SK-N-SH (cell line): ENCODE results near the gene ANO2. TPM values are rescaled to one million over a fixed set of nuclear protein-coding genes. Genes with fewer than 3 reads are reported as not detected.

Experiments
- CTCF ChIA-PET: fragments of 300-600, 350-600 bp; formaldehyde crosslinking; extraction: SDS; loops from one replicate; lab custom pipeline; 2021; lab: Yijun Ruan, JAX
- POLR2A ChIA-PET: fragments of 350-600 bp; sonication (Branson Sonifier 250); formaldehyde crosslinking; extraction: SDS; loops from one replicate; lab custom pipeline; 2020; ENCODE audit warnings: antibody characterized with exemption, inconsistent platforms; lab: Yijun Ruan, JAX
- DNase-seq: peaks from one replicate; pipeline ENCODE4 v3.0.0; 2012
- H2AFZ ChIP-seq: fragments of 200-600 bp; sonication (generic); 2 replicates; pipeline ENCODE4 v1.8.1; 2016; ENCODE audit warnings: antibody characterized with exemption, mild to moderate bottlenecking, low read depth
- H3F3A ChIP-seq: fragments of 200-600 bp; sonication (generic); replicated peaks from 2 replicates; pipeline ENCODE3; 2016; ENCODE audit warnings: antibody characterized with exemption, mild to moderate bottlenecking; ENCODE audit not compliant: insufficient read depth
- H3K27ac ChIP-seq, 2 experiments: fragments of 200-500 bp in 1 of 2; fragments of 200-600 bp in 1 of 2; sonication (Bioruptor generic) in 1 of 2; sonication (generic), shearing (Covaris generic) in 1 of 2; 2 replicates each; pipeline versions ENCODE4 v1.5.1 to v1.6.1; 2014 to 2016; ENCODE audit warnings: low read depth in 2 of 2, inconsistent platforms in 1 of 2, low read length in 1 of 2, mild to moderate bottlenecking in 1 of 2, mixed read lengths in 1 of 2
- H3K27me3 ChIP-seq: fragments of 200-600 bp; sonication (generic), shearing (Covaris generic); 2 replicates; pipeline ENCODE4 v1.6.1; 2016; ENCODE audit warnings: mixed run types; ENCODE audit not compliant: insufficient read depth
- H3K36me3 ChIP-seq, 2 experiments: fragments of 200-500 bp in 1 of 2; fragments of 200-600 bp in 1 of 2; sonication (Bioruptor generic) in 1 of 2; sonication (generic) in 1 of 2; replicated peaks in 1 of 2; 2 replicates each; pipeline versions ENCODE3 to v1.5.1; 2014 to 2016; ENCODE audit warnings: low read length in 1 of 2, mild to moderate bottlenecking in 1 of 2; ENCODE audit not compliant: insufficient read depth in 2 of 2, control insufficient read depth in 1 of 2
- H3K4me1 ChIP-seq, 2 experiments: fragments of 200-500 bp in 1 of 2; fragments of 200-600 bp in 1 of 2; sonication (Bioruptor generic) in 1 of 2; sonication (generic), shearing (Covaris generic) in 1 of 2; 2 replicates each; pipeline versions ENCODE4 v1.5.1 to v1.6.1; 2014 to 2016; ENCODE audit warnings: low read depth in 1 of 2, low read length in 1 of 2, mixed run types in 1 of 2; ENCODE audit not compliant: insufficient read depth in 2 of 2, control insufficient read depth in 1 of 2
- H3K4me2 ChIP-seq: fragments of 200-600 bp; sonication (generic), shearing (Covaris generic); 2 replicates; pipeline ENCODE4 v1.6.1; 2017; ENCODE audit warnings: mixed run types
- H3K4me3 ChIP-seq, 2 experiments: fragments of 200-500 bp in 1 of 2; fragments of 200-600 bp in 1 of 2; sonication (Bioruptor generic) in 1 of 2; sonication (generic), shearing (Covaris generic) in 1 of 2; 2 replicates each; pipeline versions ENCODE4 v1.5.1 to v1.8.1; 2014 to 2016; ENCODE audit warnings: low read depth in 2 of 2, inconsistent platforms in 1 of 2, low read length in 1 of 2, mild to moderate bottlenecking in 1 of 2, mixed read lengths in 1 of 2, moderate library complexity in 1 of 2
- H3K79me2 ChIP-seq: fragments of 200-600 bp; sonication (generic); 2 replicates; pipeline ENCODE4 v1.8.1; 2017; ENCODE audit warnings: mild to moderate bottlenecking; ENCODE audit not compliant: insufficient read depth
- H3K9ac ChIP-seq: fragments of 200-600 bp; sonication (generic); 2 replicates; pipeline ENCODE4 v1.6.1; 2017; ENCODE audit warnings: mixed run types
- H3K9me2 ChIP-seq: fragments of 200-600 bp; sonication (generic); 2 replicates; pipeline ENCODE4 v1.6.1; 2017; ENCODE audit warnings: mixed run types
- H3K9me3 ChIP-seq: fragments of 200-600 bp; sonication (generic); 2 replicates; pipeline ENCODE4 v1.6.1; 2017; ENCODE audit warnings: mixed run types, mild to moderate bottlenecking, moderate library complexity
- H4K20me1 ChIP-seq: fragments of 200-600 bp; sonication (generic); 2 replicates; pipeline ENCODE4 v1.6.1; 2017; ENCODE audit warnings: mild to moderate bottlenecking, mixed run types; ENCODE audit not compliant: insufficient read depth
- CHD2 ChIP-seq: fragments of 150-350 bp; IDR thresholded peaks from 2 replicates; pipeline ENCODE4 v1.6.1; 2018; ENCODE audit warnings: low read length; ENCODE audit not compliant: partially characterized antibody
- ELF1 ChIP-seq: IDR thresholded peaks from 2 replicates; pipeline ENCODE4 v1.4.0; 2012
- EP300 ChIP-seq, 2 experiments: IDR thresholded peaks; 2 replicates each; pipeline versions ENCODE4 v1.4.0 to v1.6.1; 2012; ENCODE audit warnings: borderline replicate concordance in 1 of 2, low read depth in 1 of 2, low read length in 1 of 2
- FOSL2 ChIP-seq: IDR thresholded peaks from 2 replicates; pipeline ENCODE4 v1.4.0; 2012; ENCODE audit warnings: low read depth, mild to moderate bottlenecking, moderate library complexity, borderline replicate concordance
- GABPA ChIP-seq: IDR thresholded peaks from 2 replicates; pipeline ENCODE4 v1.4.0; 2012; ENCODE audit warnings: low read depth, mild to moderate bottlenecking
- JUND ChIP-seq: IDR thresholded peaks from 2 replicates; pipeline ENCODE4 v1.4.0; 2012
- MXI1 ChIP-seq: IDR thresholded peaks from 2 replicates; pipeline ENCODE4 v1.6.1; 2012; ENCODE audit warnings: mild to moderate bottlenecking, low read depth, low read length, improper control_type of control experiment
- NRF1 ChIP-seq: IDR thresholded peaks from 2 replicates; pipeline ENCODE4 v1.6.1; 2012; ENCODE audit warnings: low read depth, mild to moderate bottlenecking, low read length
- RAD21 ChIP-seq: IDR thresholded peaks from 2 replicates; pipeline ENCODE4 v1.6.1; 2012; ENCODE audit warnings: mild to moderate bottlenecking, low read length
- TCF12 ChIP-seq: IDR thresholded peaks from 2 replicates; pipeline ENCODE4 v1.4.0; 2012
- TEAD4 ChIP-seq: IDR thresholded peaks from 2 replicates; pipeline ENCODE4 v1.4.0; 2012; ENCODE audit warnings: mild to moderate bottlenecking, borderline replicate concordance; ENCODE audit not compliant: insufficient read depth
- YY1 ChIP-seq: IDR thresholded peaks from 2 replicates; pipeline ENCODE4 v1.4.0; 2012; ENCODE audit warnings: low read depth, mild to moderate bottlenecking
- WGBS: methylation state at CpG from one replicate; pipeline ENCODE4 v1.1.6; 2017; ENCODE audit warnings: low lambda C conversion rate; 5-methylcytosine and 5-hydroxymethylcytosine counted together
- polyA plus RNA-seq, 3 experiments: library from polyadenylated mRNA; depleted of rRNA; stranded (reverse); fragments of >200 nt; gene quantifications; 2 replicates each; pipeline ENCODE4 v1.2.3, GENCODE V29; 2012
- small RNA-seq, 7 experiments: library from RNA; depleted of rRNA; stranded (forward); fragments of <200 nt; gene quantifications; one replicate each; pipeline ENCODE3, GENCODE V24; 2012
- TF ChIP-seq, protein P1 (sequence below): IDR thresholded peaks from 2 replicates; pipeline ENCODE4 v1.4.0; 2012; ENCODE audit warnings: low read depth, borderline replicate concordance
- TF ChIP-seq, protein P2 (sequence below): fragments of 150-350 bp; IDR thresholded peaks from 2 replicates; pipeline ENCODE4 v1.6.1; 2017; ENCODE audit warnings: antibody characterized with exemption, low read length, low read depth, borderline replicate concordance
- TF ChIP-seq, protein P3 (sequence below): IDR thresholded peaks from 2 replicates; pipeline ENCODE4 v1.4.0; 2012; ENCODE audit warnings: low read depth, borderline replicate concordance

Gene ANO2
- polyA plus RNA-seq, 1 of the 3 experiments (the other 2 are of a cell fraction) = not detected

GRCh38 chr12:5514016-5514415, 431.0 kb downstream of the ANO2 start:
- Histone ChIP-seq H3K27ac (no peak overlapping the region), H3K4me2 (no peak overlapping the region), H3K36me3 (no peaks in the 10 kb centered on the region), H3K9me2 (no peaks in the 10 kb centered on the region), H3K79me2 (no peaks in the 10 kb centered on the region), H3K9ac (no peak overlapping the region), H4K20me1 (no peaks in the 10 kb centered on the region), H3F3A (no peaks in the 10 kb centered on the region), H2AFZ (no peak overlapping the region), H3K27me3 (peaks cover 65% of the 10 kb centered on the region; the same call in 1 of the 2 replicates), H3K4me1 (no peaks in the 10 kb centered on the region), H3K4me3 (no peak overlapping the region), H3K9me3 (no peaks in the 10 kb centered on the region)
- TF ChIP-seq ELF1 = no peak
- no peak for TF ChIP-seq TCF12
- TF ChIP-seq RAD21 = no peak
- no peak for TF ChIP-seq TEAD4
- WGBS = 0% methylated on average over 5 of the region's 6 CpGs
- ChIA-PET CTCF (interaction anchor here (1.3 kb wide), 1 partner anchor 134 kb away, joined by 4 read pairs; no protein-coding TSS in a partner anchor), POLR2A (no interaction called here)
- DNase-seq = no peak

DNA sequence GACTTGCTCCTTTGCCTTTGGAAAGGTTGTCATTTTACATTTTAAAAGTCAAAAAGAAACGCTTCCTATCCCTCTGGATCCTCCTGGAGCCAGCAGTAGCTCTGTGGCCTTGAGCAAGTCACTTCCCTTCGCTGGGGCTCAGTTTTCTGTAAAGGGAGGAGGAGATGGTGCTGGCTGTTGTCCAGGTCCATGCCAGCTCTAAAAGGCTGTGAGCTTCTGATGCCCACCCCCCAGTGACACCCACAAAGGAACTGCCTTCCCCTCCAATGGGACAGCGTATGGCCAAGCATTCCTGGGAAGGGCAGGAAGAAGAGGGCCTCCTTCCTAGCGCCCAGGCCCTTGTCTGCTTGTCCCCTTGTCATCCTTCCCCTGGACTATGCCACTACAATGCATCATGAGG, 431.7 kb downstream of the ANO2 start:
- H3K9ac ChIP-seq = no peak overlapping the region
- POLR2A ChIA-PET = no interaction called here
- no peak overlapping the region for H2AFZ ChIP-seq
- no peaks in the 10 kb centered on the region for H3K36me3 ChIP-seq
- H3K27me3 ChIP-seq = peaks cover 63% of the 10 kb centered on the region; the same call in 1 of the 2 replicates
- WGBS = 6% methylated on average over 4 of the region's 4 CpGs
- no peaks in the 10 kb centered on the region for H4K20me1 ChIP-seq
- no peaks in the 10 kb centered on the region for H3K79me2 ChIP-seq
- no peaks in the 10 kb centered on the region for H3K9me3 ChIP-seq
- no peak for TF ChIP-seq RAD21
- TF ChIP-seq EP300 (IDR thresholded peaks at IDR 0.05; ENCODE audit: borderline replicate concordance in 1 of 2, low read depth in 1 of 2, low read length in 1 of 2) = no peak
- TF ChIP-seq, protein P1, sequence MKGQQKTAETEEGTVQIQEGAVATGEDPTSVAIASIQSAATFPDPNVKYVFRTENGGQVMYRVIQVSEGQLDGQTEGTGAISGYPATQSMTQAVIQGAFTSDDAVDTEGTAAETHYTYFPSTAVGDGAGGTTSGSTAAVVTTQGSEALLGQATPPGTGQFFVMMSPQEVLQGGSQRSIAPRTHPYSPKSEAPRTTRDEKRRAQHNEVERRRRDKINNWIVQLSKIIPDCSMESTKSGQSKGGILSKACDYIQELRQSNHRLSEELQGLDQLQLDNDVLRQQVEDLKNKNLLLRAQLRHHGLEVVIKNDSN = no peak
- TF ChIP-seq ELF1 = no peak
- TF ChIP-seq FOSL2 = no peak
- TF ChIP-seq, protein P2, sequence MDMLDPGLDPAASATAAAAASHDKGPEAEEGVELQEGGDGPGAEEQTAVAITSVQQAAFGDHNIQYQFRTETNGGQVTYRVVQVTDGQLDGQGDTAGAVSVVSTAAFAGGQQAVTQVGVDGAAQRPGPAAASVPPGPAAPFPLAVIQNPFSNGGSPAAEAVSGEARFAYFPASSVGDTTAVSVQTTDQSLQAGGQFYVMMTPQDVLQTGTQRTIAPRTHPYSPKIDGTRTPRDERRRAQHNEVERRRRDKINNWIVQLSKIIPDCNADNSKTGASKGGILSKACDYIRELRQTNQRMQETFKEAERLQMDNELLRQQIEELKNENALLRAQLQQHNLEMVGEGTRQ = no peak
- TF ChIP-seq YY1 = no peak
- no peak for TF ChIP-seq MXI1
- no peak for TF ChIP-seq JUND
- TF ChIP-seq CHD2 = no peak
- no peak for TF ChIP-seq GABPA
- TF ChIP-seq NRF1 = no peak
- TF ChIP-seq, protein P3, sequence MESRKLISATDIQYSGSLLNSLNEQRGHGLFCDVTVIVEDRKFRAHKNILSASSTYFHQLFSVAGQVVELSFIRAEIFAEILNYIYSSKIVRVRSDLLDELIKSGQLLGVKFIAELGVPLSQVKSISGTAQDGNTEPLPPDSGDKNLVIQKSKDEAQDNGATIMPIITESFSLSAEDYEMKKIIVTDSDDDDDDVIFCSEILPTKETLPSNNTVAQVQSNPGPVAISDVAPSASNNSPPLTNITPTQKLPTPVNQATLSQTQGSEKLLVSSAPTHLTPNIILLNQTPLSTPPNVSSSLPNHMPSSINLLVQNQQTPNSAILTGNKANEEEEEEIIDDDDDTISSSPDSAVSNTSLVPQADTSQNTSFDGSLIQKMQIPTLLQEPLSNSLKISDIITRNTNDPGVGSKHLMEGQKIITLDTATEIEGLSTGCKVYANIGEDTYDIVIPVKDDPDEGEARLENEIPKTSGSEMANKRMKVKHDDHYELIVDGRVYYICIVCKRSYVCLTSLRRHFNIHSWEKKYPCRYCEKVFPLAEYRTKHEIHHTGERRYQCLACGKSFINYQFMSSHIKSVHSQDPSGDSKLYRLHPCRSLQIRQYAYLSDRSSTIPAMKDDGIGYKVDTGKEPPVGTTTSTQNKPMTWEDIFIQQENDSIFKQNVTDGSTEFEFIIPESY = no peak
- TF ChIP-seq, all 33 proteins: peak for 0
- H3K9me2 ChIP-seq = no peaks in the 10 kb centered on the region
- DNase-seq = no peak
- no peaks in the 10 kb centered on the region for H3K4me1 ChIP-seq
- H3K27ac ChIP-seq = no peak overlapping the region
- no peak overlapping the region for H3K4me3 ChIP-seq
- CTCF ChIA-PET = interaction anchor here (1.3 kb wide), 1 partner anchor 135 kb away, joined by 4 read pairs; no protein-coding TSS in a partner anchor
- H3F3A ChIP-seq = no peaks in the 10 kb centered on the region
- H3K4me2 ChIP-seq = no peak overlapping the region

Small RNA genes lying within 50 kb of the gene (small RNA-seq; reads per million reads assigned to genes)
- 0 reads per million in 7 experiments for gene AC137627.1

Other genes with a start within 250 kb of the ANO2 start
- gene VWF, start 179.4 kb upstream of the ANO2 start, polyA plus RNA-seq (2012; rRNA removed) = 0.02 and 0.12 TPM in 2 replicates